Measurements from ENCODE around the gene UCK1.

- no peak for TF ChIP-seq CTCF (IDR thresholded peaks at IDR 0.05)
- TF ChIP-seq HOXA7 (CRISPR knock-in tag; IDR thresholded peaks at IDR 0.05): no peak
- no peak for TF ChIP-seq BCL3 (IDR thresholded peaks at IDR 0.05)
- TF ChIP-seq REST (IDR thresholded peaks at IDR 0.05): no peak
- TF ChIP-seq MYC (IDR thresholded peaks at IDR 0.05; ENCODE audit: borderline replicate concordance, low read length): no peak
- TF ChIP-seq EP300 (IDR thresholded peaks at IDR 0.05): no peak
- TF ChIP-seq CHD2 (IDR thresholded peaks at IDR 0.05; ENCODE audit: low read length, partially characterized antibody): no peak
- TF ChIP-seq BHLHE40 (IDR thresholded peaks at IDR 0.05; ENCODE audit: low read depth, low read length): no peak
These were observed 47.6 kb downstream of the UCK1 start for GRCh38 chr9:131483319-131484050.
